ENCODE data around the gene CALCR.
A peak's percentile ranks its signal among the peaks of the same experiment; 100 is the strongest.
"Not testable (repeated sequence)": the region's sequence is repeated elsewhere in the genome, so short reads cannot be mapped to it uniquely, and the experiment has no call there.

The CALCR gene

DNA sequence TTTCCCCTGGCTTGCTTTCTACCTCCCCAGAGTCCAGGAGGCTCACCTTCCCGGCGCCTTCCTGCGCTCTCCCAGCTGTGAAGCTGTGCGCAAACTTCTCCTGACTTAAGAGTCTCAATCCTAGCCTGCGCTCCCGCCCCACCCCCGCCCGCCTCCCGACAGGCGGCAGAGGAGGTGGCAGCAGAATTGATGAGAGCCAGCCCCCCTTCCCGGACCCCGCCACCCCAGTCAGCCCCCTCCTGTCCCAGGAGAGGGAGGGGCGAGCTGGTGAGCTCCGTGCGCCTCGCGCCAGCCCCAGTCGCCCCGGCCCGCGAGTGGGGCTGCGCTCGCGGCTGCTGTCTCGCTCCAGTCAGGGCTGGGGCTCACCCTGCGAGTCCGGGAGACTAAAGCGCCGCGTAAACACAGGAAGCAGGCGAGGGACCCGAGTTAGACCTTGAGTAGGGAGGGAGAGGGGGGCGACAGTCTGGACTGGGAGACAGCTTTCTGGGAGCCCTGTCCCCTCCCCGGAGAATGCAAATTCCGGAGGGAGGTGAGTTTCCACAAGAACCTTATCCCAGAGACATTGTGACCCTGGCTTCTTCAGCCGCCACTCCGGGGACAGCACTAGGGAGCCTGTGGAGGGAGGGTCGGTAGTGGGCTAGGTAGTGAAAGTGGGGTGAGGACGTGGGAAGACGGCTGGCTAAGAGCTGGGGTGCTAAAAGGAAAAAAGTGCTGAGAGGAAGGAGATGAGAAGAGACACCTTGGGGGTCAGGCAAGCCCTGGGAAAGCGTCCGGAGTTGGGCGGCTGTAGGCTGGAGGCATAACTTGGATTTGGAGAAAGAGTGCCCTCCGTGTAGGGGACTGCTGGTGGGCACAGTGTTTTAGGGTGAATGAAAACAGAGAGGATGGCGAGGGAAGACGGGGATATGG lies at the start of gene CALCR:
TSS of gene CALCR (minus strand) at position 79 of the 909 bp plus-strand sequence. CDS start 87,743 bp downstream, outside the sequence.
- peak in 1 of 10 donors; percentile 75 for DNase-seq
- intact Hi-C loops (cut with DNase I) = no loop called here

DNA sequence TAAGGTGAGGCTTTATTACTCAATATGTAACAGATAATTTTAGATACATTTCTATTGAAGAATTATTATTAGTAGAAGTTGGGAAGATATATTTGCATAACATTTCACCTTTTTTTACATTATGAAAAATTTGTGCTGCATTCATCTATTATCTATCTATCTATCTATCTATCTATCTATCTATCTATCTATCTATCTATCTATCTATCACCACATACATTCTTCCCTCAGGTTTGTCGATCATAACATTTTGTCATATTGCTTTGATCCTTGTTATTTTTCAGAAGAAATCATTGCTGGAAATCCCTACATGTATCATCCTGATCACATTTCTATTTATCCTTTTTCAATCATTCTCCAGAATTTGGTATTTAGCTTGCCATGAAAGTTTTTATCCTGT lies 49.3 kb upstream of the CALCR start:
- intact Hi-C loops (cut with DNase I) = no loop called here
- DNase-seq = no peak

DNA sequence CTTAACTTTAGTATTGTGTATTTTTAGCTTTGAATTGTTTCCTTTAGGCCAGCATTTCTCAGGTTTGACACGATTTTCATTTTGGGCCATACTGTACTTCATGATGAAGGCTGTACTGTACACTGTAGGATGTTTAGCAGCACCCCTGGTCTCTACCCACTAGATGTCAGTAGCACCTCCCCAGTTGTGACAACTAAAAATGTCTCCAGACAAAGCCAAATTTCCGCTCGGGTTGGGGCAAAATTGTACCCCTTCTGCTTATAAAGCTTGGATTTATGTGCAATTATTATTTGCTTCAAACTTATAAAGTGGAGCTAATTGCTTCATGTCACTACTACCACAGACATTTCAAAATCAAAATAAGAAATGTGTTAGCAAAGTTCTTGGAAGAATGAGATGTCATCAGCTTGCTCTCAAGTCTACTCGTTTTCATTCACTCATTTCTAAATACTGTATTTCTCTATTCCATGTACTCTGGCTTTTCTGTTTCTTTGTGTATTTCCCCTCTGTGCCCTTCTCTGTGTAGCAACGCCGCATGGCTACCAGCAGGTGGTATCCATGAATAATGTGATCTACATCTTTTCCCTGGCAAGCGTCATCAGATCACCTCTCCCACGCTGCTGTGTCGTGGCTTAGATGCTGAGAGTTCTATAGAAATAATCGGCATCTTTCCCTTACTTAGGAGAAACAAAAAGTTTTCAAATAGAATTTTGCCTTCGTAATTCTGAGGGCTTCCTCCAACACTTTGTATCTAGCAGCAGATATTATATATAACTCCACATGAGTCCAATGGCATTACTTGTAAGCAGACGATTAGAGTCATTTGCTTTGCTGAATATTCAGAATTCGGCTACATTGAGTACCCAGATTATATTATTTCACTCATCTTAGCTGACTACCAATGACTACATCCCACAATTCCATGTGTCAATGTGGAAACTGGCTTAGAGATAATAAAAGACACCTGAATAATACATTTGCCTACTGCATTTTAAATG lies 47.8 kb upstream of the CALCR start:
- intact Hi-C loops (cut with DNase I) = no loop called here
- DNase-seq = peak in 3 of 10 donors; percentile 8 to 54 (median 11)

DNA sequence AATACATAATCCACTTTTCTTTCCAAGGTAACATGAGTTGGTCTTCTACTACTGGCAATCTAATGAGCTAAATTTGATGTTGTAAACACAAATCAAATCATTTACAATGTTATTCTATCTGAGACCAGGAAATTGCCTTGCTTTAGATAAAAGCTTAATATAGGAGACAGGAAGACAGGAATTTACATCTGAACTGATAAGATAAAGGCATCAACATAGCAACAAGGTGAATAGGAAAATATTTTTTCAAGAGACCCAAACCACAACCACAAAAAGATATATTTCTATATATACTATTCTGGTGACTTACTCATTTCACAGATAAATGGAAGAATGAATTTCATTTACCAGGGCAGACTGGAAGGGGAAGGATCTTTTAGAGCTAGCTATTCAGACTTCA lies 46.3 kb upstream of the CALCR start:
- no peak for DNase-seq
- intact Hi-C loops (cut with DNase I) = no loop called here

DNA sequence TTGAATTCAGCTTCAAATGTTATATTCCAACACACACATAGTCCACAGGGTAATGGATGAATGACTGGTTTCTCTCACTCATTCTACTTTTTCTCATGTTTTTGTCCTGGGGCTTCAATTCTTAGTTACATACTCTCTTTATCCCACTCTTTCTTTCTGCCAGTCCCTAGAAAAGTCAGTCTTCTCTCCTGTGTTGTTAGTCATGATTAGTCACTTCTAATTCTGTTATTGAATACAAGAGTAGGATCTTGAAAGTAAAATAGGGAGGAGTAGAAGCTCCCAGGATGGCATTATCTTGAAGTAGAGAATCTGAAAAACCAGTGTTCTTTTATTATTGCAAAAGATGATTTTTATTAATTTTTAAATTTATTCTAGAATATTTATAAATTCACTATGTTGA lies 45.5 kb upstream of the CALCR start:
- no peak for DNase-seq
- intact Hi-C loops (cut with DNase I) = no loop called here

DNA sequence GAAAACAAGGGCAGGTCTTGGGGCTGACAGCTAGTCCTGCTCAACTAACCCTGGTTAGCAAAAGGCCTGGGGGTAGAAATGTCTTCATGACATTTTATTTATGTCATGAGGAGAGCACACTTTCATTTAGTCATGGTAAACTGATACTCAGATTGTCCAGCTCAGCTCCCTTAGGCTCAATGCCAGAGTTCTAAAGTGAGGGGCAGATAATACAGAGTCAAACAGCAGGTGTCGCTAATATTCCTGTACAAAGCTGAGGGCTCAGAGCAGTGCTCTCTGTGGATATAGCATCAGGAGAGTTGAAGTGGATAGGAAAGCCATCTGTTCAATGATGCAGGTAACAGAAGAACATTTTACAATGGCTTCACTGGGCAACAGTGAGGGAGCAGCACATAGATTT lies 26.8 kb upstream of the CALCR start:
- intact Hi-C loops (cut with DNase I) = no loop called here
- no peak for DNase-seq

DNA sequence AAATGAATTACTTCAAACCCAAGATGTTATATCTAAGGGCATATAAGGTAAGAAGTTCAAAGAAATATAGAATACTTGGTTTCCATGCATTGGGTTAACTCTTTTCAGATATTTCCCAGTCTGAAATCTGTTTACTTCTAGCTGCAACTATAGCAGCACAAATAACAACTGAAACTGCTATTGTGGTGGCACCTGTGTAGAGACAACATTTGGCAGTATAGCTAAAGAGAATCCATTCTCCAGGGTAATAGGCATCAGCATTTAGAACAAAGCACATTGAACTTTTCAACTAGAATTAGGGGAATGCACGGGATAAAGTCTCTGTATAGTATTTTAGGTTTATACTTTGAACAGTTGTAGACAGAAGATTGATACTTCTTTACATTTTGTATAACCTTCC lies 19.7 kb upstream of the CALCR start:
- intact Hi-C loops (cut with DNase I) = no loop called here
- DNase-seq = no peak

DNA sequence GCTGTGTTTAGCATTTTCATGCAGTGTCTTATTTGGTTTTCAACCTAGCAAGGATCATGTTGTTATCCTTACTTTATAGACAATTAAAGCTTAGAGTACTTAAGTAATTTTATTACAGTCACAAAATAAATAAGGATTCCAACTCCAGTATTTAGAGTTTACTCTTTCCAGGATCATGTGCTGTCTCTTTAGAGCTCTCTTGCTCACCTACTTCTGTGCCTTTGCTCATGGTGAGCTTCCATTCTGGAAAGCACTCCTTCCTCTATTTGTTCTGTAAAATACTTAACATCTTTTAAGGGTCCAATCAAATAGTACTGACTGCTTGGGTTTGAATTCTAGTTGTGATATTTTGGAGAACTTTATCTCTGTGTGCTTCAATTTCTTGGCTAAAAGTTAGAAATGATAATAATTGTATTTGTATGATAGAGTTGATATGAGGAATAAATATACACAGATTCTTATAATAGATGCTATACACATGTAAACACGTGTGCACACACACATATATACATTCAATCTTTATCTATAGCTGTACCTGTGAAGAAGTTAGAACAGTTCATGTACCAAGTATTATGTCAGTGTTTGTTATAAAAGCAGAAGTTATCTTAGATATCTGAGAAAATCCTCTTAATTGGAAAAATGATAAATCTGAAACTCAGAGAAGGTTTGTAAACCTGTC lies 18.2 kb upstream of the CALCR start:
- intact Hi-C loops (cut with DNase I) = no loop called here

DNA sequence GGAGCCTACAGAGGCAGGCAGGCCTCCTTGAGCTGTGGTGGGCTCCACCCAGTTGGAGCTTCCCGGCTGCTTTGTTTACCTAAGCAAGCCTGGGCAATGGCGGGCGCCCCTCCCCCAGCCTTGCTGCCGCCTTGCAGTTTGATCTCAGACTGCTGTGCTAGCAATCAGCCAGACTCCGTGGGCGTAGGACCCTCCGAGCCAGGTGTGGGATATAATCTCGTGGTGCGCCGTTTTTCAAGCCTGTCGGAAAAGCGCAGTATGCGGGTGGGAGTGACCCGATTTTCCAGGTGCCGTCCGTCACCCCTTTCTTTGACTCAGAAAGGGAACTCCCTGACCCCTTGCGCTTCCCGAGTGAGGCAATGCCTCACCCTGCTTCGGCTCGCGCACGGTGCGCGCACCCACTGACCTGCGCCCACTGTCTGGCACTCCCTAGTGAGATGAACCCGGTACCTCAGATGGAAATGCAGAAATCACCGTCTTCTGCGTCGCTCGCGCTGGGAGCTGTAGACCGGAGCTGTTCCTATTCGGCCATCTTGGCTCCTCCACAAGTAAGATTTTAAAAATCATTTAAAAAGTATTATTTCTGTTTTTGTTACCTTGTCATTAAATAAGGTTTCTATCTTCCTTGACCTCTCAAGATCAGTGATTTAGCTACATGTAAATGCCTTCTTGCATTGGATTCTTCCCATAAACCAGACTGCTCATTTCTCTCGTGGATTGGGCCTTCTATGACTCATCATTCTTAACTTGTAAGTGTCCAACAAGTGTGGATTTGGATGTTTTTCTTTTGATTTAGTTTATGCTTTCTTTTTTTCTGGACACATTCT lies 16.9 kb upstream of the CALCR start:
- DNase-seq; intact Hi-C loops (cut with DNase I): not testable (repeated sequence)

More for the DNA sequence above, 18.2 kb upstream of the CALCR start:
- no peak for DNase-seq

DNA sequence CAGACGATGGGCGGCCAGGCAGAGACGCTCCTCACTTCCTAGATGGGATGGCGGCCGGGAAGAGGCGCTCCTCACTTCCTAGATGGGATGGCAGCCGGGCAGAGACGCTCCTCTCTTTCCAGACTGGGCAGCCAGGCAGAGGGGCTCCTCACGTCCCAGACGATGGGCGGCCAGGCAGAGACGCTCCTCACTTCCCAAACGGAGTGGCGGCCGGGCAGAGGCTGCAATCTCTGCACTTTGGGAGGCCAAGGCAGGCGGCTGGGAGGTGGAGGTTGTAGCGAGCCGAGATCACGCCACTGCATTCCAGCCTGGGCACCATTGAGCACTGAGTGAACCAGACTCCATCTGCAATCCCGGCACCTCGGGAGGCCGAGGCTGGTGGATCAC lies 11.9 kb upstream of the CALCR start:
- peak in 1 of 10 donors; percentile 64 for DNase-seq
- intact Hi-C loops (cut with DNase I) = not testable (repeated sequence)

DNA sequence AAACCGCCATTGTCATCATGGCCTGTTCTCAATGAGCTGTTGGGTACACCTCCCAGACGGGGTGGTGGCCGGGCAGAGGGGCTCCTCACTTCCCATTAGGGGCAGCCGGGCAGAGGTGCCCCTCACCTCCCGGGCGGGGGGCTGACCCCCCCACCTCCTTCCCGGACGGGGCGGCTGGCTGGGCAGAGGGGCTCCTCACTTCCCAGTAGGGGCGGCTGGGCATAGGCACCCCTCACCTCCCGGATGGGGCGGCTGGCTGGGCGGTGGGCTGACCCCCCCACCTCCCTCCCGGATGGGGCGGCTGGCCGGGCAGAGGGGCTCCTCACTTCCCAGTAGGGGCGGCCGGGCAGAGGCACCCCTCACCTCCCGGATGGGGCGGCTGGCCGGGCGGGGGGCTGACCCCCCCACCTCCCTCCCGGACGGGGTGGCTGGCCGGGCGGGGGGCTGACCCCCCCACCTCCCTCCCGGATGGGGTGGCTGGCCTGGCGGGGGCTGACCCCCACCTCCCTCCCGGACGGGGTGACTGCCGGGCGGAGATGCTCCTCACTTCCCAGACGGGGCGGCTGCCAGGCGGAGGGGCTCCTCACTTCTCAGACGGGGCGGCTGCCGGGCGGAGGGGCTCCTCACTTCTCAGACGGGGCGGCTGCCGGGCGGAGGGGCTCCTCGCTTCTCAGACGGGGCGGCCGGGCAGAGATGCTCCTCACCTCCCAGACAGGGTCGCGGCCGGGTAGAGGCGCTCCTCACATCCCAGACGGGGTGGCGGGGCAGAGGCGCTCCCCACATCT lies 11.4 kb upstream of the CALCR start:
- intact Hi-C loops (cut with DNase I) = not testable (repeated sequence)
- peak in 2 of 10 donors; percentile 31 to 64 for DNase-seq

DNA sequence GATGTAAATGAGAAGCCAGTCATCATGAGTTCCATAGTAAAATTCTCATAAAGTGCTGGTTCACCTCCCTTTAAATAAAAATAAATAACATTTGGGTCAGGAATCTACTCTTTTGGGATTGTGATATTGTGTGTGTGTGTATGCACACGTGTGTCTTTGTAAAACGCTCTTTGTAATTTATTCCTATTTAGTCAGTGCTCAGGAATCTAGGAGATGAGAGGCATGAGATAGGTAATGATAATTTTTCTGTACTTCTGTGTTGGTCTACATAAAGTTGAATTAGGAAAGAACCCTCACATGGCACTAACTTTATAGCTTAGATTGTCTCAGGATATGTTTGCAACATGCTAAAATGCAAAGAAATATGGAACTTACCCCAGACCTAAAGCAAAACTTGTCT lies 4.9 kb upstream of the CALCR start:
- no peak for DNase-seq
- intact Hi-C loops (cut with DNase I) = no loop called here

DNA sequence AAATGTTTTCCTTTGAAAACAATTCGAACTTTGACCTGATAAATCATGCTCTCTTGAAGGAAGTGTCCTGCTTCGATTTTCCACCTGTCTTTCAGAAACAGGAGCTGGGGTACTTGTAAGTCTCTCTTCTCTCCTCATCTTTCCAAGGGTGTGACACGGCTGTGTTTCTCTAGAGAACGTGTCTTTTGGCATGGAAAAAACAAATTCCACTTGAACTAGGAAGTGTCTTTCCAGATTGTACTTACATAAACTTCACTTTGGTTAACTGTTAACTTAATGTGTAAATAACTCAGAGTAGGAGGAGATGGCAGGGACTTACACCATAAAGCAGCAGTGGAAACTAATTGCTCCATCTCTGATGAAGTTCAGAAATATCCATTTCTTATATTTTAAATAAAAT lies 4.2 kb upstream of the CALCR start:
- intact Hi-C loops (cut with DNase I) = no loop called here
- DNase-seq = no peak

DNA sequence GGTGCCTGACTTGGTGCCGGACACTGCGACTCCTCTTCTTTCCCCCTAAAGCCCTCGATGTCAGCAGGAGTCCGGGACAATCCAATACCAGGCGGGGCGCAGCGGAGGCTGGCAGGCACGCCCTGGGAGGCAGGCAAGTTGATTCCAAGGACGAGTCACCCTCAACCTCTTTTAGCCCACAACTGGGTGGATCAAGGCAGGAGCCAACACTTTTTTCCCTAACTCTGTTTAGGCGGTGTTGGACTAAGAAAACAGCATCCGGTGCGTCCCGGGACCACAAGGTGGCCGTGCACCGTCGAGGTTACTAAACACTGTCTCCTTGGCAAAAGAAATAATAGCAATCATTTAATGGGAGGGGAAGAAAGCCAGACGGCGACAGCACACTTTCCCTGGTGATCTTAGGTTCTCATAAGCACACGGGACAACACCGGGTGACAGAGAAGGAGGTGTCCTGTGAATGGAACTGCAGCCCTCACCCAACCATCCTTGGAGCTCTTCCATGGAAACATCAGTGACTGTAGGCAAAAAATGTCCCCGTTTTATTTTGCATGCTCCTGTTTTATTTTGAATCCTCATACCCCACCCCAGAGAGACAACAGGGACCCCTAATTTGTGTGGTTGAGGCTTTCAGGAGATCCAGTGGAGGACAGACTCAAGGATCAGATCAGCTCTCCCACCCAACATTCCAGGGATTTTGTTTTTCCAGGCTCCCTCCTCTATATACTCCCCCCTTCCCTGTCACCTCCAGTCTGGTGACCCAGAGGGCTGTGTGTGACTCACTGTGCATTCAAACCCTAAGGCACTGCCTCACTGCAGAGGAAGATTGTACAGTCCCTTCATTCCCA lies 1.3 kb upstream of the CALCR start:
- intact Hi-C loops (cut with DNase I) = no loop called here
- peak in 1 of 10 donors; percentile 49 for DNase-seq

DNA sequence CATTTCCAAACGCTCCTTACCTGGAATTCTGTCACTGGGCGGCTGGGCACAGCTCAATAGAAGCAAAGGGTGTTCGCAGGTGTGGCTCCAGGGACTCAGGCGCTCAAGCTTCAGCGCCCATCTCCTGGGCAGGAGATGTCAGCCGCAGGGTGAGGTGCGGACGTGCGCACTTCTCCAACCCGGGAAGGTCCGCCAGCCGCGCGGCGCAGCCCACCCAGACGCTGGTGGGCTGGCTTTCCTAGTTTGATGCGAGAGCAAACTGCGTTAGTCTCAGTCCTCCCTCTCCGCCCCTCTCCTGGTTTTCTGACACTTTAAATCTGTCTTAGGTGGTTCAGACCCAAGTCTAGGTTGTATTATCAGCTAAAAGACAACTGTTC lies 267 bp downstream of the CALCR start:
- intact Hi-C loops (cut with DNase I) = no loop called here
- DNase-seq = no peak

DNA sequence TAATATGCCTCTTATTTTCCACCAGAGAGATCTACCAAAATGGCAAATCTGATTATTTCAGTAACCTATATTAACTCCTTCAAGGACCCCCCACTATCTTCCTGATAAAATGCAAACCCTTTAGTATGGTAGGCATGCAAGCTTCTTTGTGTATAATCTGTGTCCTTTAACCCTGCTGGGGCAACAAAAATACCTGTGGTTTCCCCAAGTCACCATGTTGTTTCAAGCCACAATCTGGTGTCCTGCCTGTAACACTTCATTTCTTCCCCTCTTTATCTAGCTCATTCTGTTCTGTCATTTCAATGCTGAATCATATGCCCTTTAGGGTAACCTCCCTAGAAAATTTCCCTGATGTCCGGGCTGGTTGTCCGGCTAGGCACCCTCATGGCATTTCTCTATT lies 5.3 kb downstream of the CALCR start:
- no peak for DNase-seq
- intact Hi-C loops (cut with DNase I) = no loop called here

DNA sequence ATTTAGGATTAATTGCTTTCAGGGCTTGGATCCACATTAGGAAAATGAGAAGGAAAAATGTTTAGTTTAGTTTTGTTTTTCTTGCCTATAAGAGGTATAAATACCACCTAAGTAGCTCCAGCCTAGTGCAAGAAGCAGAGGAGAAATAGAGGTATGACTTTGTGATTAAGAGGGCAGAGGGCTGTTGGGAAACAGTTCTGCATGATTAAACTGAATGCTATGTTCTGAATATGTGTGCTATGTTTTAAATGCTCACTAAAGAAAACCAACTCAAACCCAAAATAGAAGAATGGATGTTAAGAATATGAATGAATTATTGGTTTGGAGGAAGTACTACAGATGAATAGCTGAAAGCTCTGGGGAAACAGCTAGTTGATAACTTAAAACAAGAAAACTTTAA lies 7.6 kb downstream of the CALCR start:
- DNase-seq = no peak
- intact Hi-C loops (cut with DNase I) = no loop called here

DNA sequence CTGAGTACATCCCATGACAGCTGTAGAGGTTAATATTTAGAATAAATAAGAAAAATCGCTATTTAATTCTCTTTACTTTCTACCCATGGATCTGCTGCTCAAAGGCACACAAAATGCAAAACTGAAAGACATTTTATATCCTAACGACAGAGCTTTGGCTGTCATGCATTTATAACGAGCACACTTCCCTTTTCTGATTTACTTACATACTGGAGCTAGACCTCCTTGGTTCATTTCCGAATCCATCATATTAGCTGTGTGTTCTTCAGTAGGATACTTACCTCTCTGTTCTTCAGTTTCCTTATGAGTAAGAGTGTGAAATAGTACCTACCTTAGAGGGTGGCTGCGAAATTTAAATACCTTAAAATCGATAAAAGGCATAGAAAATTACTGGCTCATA lies 10.9 kb downstream of the CALCR start:
- no peak for DNase-seq
- intact Hi-C loops (cut with DNase I) = no loop called here

Data from posterior cingulate gyrus (tissue), 11 donors.